Liver (tissue), 9 donors: ENCODE measurements around the gene TMEM191C. TPM values are rescaled to one million over a fixed set of nuclear protein-coding genes. Genes with fewer than 3 reads are reported as not detected.
"Not testable (repeated sequence)": the region's sequence is repeated elsewhere in the genome, so short reads cannot be mapped to it uniquely, and the experiment has no call there.

Experiments
- DNase-seq: peaks from one replicate; pipeline ENCODE4 v3.0.0-alpha.2; 2017; ENCODE audit warnings: low spot score
- H3K27ac ChIP-seq, 2 donors: one replicate each; pipeline ENCODE4 v1.7.0; 2013; ENCODE audit warnings: inconsistent platforms in 2 of 2, low read length in 2 of 2, control low read depth in 1 of 2, low read depth in 1 of 2, mild to moderate bottlenecking in 1 of 2
- H3K27me3 ChIP-seq, 4 donors: one replicate each; pipeline versions ENCODE4 v1.6.1 to v1.7.0; 2013; ENCODE audit warnings: low read length in 3 of 4, inconsistent platforms in 1 of 4, mild to moderate bottlenecking in 1 of 4, moderate library complexity in 1 of 4; ENCODE audit not compliant: control insufficient read depth in 4 of 4, insufficient read depth in 4 of 4
- H3K36me3 ChIP-seq, 4 donors: one replicate each; pipeline versions ENCODE4 v1.6.1 to v1.7.0; 2013; ENCODE audit warnings: low read length in 3 of 4, mild to moderate bottlenecking in 3 of 4, low read depth in 1 of 4, moderate library complexity in 1 of 4; ENCODE audit not compliant: control insufficient read depth in 4 of 4, insufficient read depth in 3 of 4
- H3K4me1 ChIP-seq, 4 donors: one replicate each; pipeline versions ENCODE4 v1.6.1 to v1.7.0; 2013; ENCODE audit warnings: low read length in 3 of 4, mild to moderate bottlenecking in 3 of 4, moderate library complexity in 1 of 4; ENCODE audit not compliant: control insufficient read depth in 4 of 4, insufficient read depth in 4 of 4
- H3K4me3 ChIP-seq, 3 donors: one replicate each; pipeline versions ENCODE4 v1.6.1 to v1.7.0; 2013; ENCODE audit warnings: low read length in 3 of 3, control low read depth in 1 of 3, low read depth in 1 of 3, mild to moderate bottlenecking in 1 of 3
- H3K9ac ChIP-seq, 2 donors: one replicate each; pipeline ENCODE4 v1.7.0; 2013; ENCODE audit warnings: low read length in 2 of 2, mild to moderate bottlenecking in 2 of 2, moderate library complexity in 2 of 2, control low read depth in 1 of 2, low read depth in 1 of 2
- H3K9me3 ChIP-seq, 4 donors: one replicate each; pipeline versions ENCODE4 v1.6.1 to v1.7.0; 2013; ENCODE audit warnings: low read length in 3 of 4; ENCODE audit not compliant: control insufficient read depth in 4 of 4
- WGBS: extraction: QIAGEN DNeasy Blood & Tissue Kit; methylation state at CpG from one replicate; pipeline ENCODE4 v1.1.7; 2013; 5-methylcytosine and 5-hydroxymethylcytosine counted together
- polyA plus RNA-seq, 2 donors: library from polyadenylated mRNA; stranded (reverse) in 1 of 2; unstranded in 1 of 2; fragments of 200-250 nt in 1 of 2; fragments of >200 nt in 1 of 2; fragmentation: Nextera tagmentation in 1 of 2; extraction: Ambion mirVana in 1 of 2; gene quantifications; one replicate each; pipeline versions ENCODE4 v1.2.1 to v1.2.3, GENCODE V29; 2013 to 2015
- total RNA-seq, 2 donors: library from RNA; depleted of rRNA; stranded (reverse); fragments of >200 nt; gene quantifications; one replicate each; pipeline ENCODE4 v1.2.3, GENCODE V29; 2014
- donor health status: healthy.
- donor health status: healthy.
- donor health status: healthy.
- donor health status: healthy.
- donor health status: healthy.

The TMEM191C gene
- total and polyA plus RNA-seq, 4 donors, result 0.25 to 1.8 (median 0.42) TPM; not detected in 1

GRCh38 chr22:21438013-21438412 is 29.2 kb upstream of the TMEM191C start:
- DNase-seq, H3K9me3 ChIP-seq, H3K4me1 ChIP-seq, H3K27me3 ChIP-seq, H3K4me3 ChIP-seq, H3K36me3 ChIP-seq, H3K9ac ChIP-seq, H3K27ac ChIP-seq: not testable (repeated sequence)
- 86% methylated on average over 4 of the region's 6 CpGs for WGBS

DNA sequence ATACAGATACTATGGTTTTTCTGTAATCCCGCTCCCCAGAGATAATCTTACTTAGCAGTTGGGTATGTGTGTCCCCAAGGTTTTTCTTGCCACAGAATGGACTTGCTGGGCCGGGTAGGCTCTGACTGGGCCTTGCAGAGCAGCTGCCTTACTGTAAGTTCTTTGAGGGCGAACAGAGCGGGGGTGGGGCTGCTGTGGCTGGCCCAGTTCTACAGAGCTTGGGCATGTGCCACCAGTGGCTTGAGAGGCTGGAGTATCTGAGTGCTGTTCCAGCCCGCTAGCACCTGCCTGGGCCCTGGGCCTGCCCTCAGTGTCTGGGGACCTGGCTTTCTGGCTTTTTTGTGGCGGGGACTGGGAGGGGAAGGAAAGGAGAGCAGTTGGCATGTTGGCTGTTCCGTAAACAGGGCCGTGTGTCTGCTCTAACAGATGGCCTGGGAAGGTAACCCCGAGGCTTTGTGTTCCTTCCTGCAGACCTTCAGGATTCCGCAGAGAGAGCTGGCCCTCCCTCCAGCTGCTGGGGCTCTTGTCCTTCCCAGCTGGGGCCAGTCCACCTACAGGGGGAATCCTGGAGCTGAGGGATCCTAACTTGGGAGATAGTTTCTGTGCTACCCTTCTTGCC is 27.1 kb upstream of the TMEM191C start:
- H3K27me3 ChIP-seq, H3K36me3 ChIP-seq, H3K9me3 ChIP-seq, H3K4me3 ChIP-seq, H3K9ac ChIP-seq, DNase-seq, H3K27ac ChIP-seq: not testable (repeated sequence)
- peaks cover 3 to 11% (median 7%) of the 10 kb centered on the region in 4 donors for H3K4me1 ChIP-seq
- WGBS, result 14% methylated on average over 2 of the region's 10 CpGs

DNA sequence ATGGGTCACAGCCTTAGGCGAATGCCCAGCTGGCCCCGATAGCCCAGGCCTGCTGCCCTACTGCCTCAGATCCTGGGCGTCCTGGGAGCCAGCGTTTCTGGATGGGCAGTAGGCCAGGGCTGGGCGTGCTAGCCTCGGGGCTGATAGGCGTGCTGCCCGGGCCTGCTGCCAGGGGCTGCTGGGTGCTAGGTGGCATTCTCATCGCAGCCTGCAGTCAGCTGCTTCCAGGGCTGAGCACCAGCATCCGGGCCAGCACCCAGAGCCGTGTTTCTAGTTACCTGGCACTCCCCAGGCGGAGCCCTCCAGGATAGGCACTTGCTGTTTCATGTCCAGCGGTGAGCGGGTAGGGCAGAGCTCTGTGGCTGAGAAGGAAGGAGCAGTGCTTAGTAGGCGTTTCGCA is 26.5 kb upstream of the TMEM191C start:
- not testable (repeated sequence) for DNase-seq, H3K27ac ChIP-seq, H3K27me3 ChIP-seq, H3K9ac ChIP-seq, H3K4me3 ChIP-seq, H3K9me3 ChIP-seq
- no CpG with 5 or more reads among the region's 16 CpGs for WGBS
- H3K4me1 ChIP-seq, result peaks cover 3 to 11% (median 7%) of the 10 kb centered on the region in 4 donors
- peaks cover 0 to 11% (median 1%) of the 10 kb centered on the region in 4 donors for H3K36me3 ChIP-seq

- not testable (repeated sequence) for H3K9ac ChIP-seq, H3K4me3 ChIP-seq, H3K9me3 ChIP-seq, H3K27me3 ChIP-seq, DNase-seq, H3K27ac ChIP-seq
- 96% methylated on average over 2 of the region's 6 CpGs for WGBS
- Histone ChIP-seq H3K4me1 (peaks cover 3 to 10% (median 7%) of the 10 kb centered on the region in 4 donors), H3K36me3 (peaks cover 0 to 14% (median 5%) of the 10 kb centered on the region in 4 donors)
Observed at GRCh38 chr22:21441170-21441569, 26.0 kb upstream of the TMEM191C start.

GRCh38 chr22:21442123-21442522 is 25.1 kb upstream of the TMEM191C start:
- DNase-seq, H3K4me3 ChIP-seq, H3K9me3 ChIP-seq, H3K9ac ChIP-seq, H3K27ac ChIP-seq, H3K4me1 ChIP-seq, H3K27me3 ChIP-seq: not testable (repeated sequence)
- no CpG with 5 or more reads among the region's 9 CpGs for WGBS
- peaks cover 3 to 15% (median 9%) of the 10 kb centered on the region in 4 donors for H3K36me3 ChIP-seq

GRCh38 chr22:21442646-21443045 is 24.5 kb upstream of the TMEM191C start:
- not testable (repeated sequence) for H3K27me3 ChIP-seq, H3K27ac ChIP-seq, H3K9ac ChIP-seq, H3K4me1 ChIP-seq, DNase-seq, H3K4me3 ChIP-seq, H3K9me3 ChIP-seq
- 93% methylated on average over 7 of the region's 15 CpGs for WGBS
- H3K36me3 ChIP-seq, result peaks cover 3 to 15% (median 9%) of the 10 kb centered on the region in 4 donors
